GM23338 (cell line): ENCODE measurements around the gene DAPL1. TPM values are rescaled to one million over a fixed set of nuclear protein-coding genes. Genes with fewer than 3 reads are reported as not detected.
A peak's percentile ranks its signal among the peaks of the same experiment; 100 is the strongest.
"Not testable (repeated sequence)": the region's sequence is repeated elsewhere in the genome, so short reads cannot be mapped to it uniquely, and the experiment has no call there.

Experiments
- ATAC-seq: fragments of 200-7000 bp; cut with Tn5 transposase; 3 replicates; pipeline ENCODE4 v1.9.1; 2020
- DNase-seq: peaks from one replicate; pipeline ENCODE4 v3.0.0-alpha.2; 2015; ENCODE audit warnings: low spot score
- H2AFZ ChIP-seq: fragments of 200-600 bp; sonication (generic); 2 replicates; pipeline ENCODE4 v1.8.0; 2016; ENCODE audit warnings: antibody characterized with exemption, mild to moderate bottlenecking, moderate library complexity
- H3F3A ChIP-seq: fragments of 200-600 bp; sonication (generic); replicated peaks from 2 replicates; pipeline ENCODE4 v1.8.0; 2017; ENCODE audit warnings: antibody characterized with exemption, mixed run types, low read depth
- H3K27ac ChIP-seq: fragments of 200-600 bp; sonication (generic); 2 replicates; pipeline ENCODE4 v1.6.1; 2016; ENCODE audit warnings: low read depth
- H3K27me3 ChIP-seq: fragments of 200-600 bp; sonication (generic); 2 replicates; pipeline ENCODE4 v1.8.0; 2016; ENCODE audit warnings: mild to moderate bottlenecking, mixed run types, moderate library complexity; ENCODE audit not compliant: insufficient read depth
- H3K36me3 ChIP-seq: fragments of 200-600 bp; sonication (generic); 2 replicates; pipeline ENCODE4 v1.8.0; 2016; ENCODE audit warnings: mild to moderate bottlenecking; ENCODE audit not compliant: insufficient read depth
- H3K4me1 ChIP-seq: fragments of 200-600 bp; sonication (generic); 2 replicates; pipeline ENCODE4 v1.8.0; 2016; ENCODE audit warnings: mild to moderate bottlenecking, moderate library complexity; ENCODE audit not compliant: insufficient read depth
- H3K4me2 ChIP-seq: fragments of 200-600 bp; sonication (generic); 2 replicates; pipeline ENCODE4 v1.7.1; 2017; ENCODE audit warnings: mixed run types
- H3K4me3 ChIP-seq: fragments of 200-600 bp; sonication (generic); 2 replicates; pipeline ENCODE4 v1.6.1; 2016; ENCODE audit warnings: mixed run types
- H3K79me2 ChIP-seq: fragments of 200-600 bp; sonication (generic); replicated peaks from 2 replicates; pipeline ENCODE4 v1.8.0; 2017; ENCODE audit warnings: mild to moderate bottlenecking; ENCODE audit not compliant: insufficient read depth
- H3K9me2 ChIP-seq: fragments of 200-600 bp; sonication (generic); 2 replicates; pipeline ENCODE4 v1.8.0; 2017; ENCODE audit not compliant: insufficient read depth
- H4K20me1 ChIP-seq: fragments of 200-600 bp; sonication (generic); replicated peaks from 2 replicates; pipeline ENCODE4 v1.8.0; 2017; ENCODE audit warnings: mild to moderate bottlenecking; ENCODE audit not compliant: insufficient read depth
- H3K27ac Mint-ChIP-seq: 2 replicates; pipeline ENCODE4 v1.8.0; 2020; ENCODE audit warnings: inconsistent platforms, mild to moderate bottlenecking, moderate library complexity, mixed read lengths
- H3K27me3 Mint-ChIP-seq: 3 replicates; pipeline ENCODE4 v1.8.0; 2022; ENCODE audit warnings: low read depth, mild to moderate bottlenecking, moderate library complexity, mixed read lengths, inconsistent platforms; ENCODE audit not compliant: insufficient read depth, poor library complexity
- H3K36me3 Mint-ChIP-seq: 3 replicates; pipeline ENCODE4 v1.8.0; 2021; ENCODE audit warnings: low read depth, mild to moderate bottlenecking, inconsistent platforms, moderate library complexity, mixed read lengths
- H3K4me1 Mint-ChIP-seq: 3 replicates; pipeline ENCODE4 v1.8.0; 2020; ENCODE audit warnings: mild to moderate bottlenecking, inconsistent platforms, mixed read lengths
- H3K4me3 Mint-ChIP-seq: 3 replicates; pipeline ENCODE4 v1.8.0; 2021; ENCODE audit warnings: moderate library complexity, mild to moderate bottlenecking, inconsistent platforms, mixed read lengths
- H3K9me3 Mint-ChIP-seq: 3 replicates; pipeline ENCODE4 v1.8.0; 2020; ENCODE audit warnings: moderate library complexity, mild to moderate bottlenecking, inconsistent platforms, mixed read lengths
- EZH2 ChIP-seq: fragments of 200-600 bp; sonication (generic); IDR thresholded peaks from one replicate; pipeline ENCODE4 v1.8.0; 2017; ENCODE audit warnings: antibody characterized with exemption, mild to moderate bottlenecking, low read depth; ENCODE audit not compliant: unreplicated experiment
- NANOG ChIP-seq: IDR thresholded peaks from 2 replicates; pipeline ENCODE4 v1.6.1; 2016; ENCODE audit warnings: antibody characterized with exemption, borderline replicate concordance
- POLR2AphosphoS5 ChIP-seq: IDR thresholded peaks from 2 replicates; pipeline ENCODE4 v1.6.1; 2016; ENCODE audit warnings: antibody characterized with exemption, low read depth
- REST ChIP-seq: IDR thresholded peaks from one replicate; pipeline ENCODE4 v1.6.1; 2018; ENCODE audit warnings: antibody characterized with exemption; ENCODE audit not compliant: unreplicated experiment
- STAT1 ChIP-seq: IDR thresholded peaks from one replicate; pipeline ENCODE4 v1.6.1; 2016; ENCODE audit warnings: antibody characterized with exemption; ENCODE audit not compliant: unreplicated experiment
- ZNF331 ChIP-seq: fragments of 250-450 bp; sonication (Bioruptor Pico); IDR thresholded peaks from 2 replicates; pipeline ENCODE4 v1.5.0; 2020; ENCODE audit warnings: low read depth, mild to moderate bottlenecking, moderate library complexity
- polyA plus RNA-seq: library from polyadenylated mRNA; unstranded; fragments of >200 nt; fragmentation: Nextera tagmentation; extraction: Ambion mirVana; gene quantifications from 2 replicates; pipeline ENCODE4 v1.2.1, GENCODE V29; 2016
- total RNA-seq: library from RNA; depleted of rRNA; stranded (reverse); fragments of >200 nt; shearing (Covaris generic); gene quantifications from 2 replicates; pipeline ENCODE4 v1.2.3, GENCODE V29; 2014

DAPL1 gene
- total and polyA plus RNA-seq, 2 experiments from 2014 or later: not detected

DNA sequence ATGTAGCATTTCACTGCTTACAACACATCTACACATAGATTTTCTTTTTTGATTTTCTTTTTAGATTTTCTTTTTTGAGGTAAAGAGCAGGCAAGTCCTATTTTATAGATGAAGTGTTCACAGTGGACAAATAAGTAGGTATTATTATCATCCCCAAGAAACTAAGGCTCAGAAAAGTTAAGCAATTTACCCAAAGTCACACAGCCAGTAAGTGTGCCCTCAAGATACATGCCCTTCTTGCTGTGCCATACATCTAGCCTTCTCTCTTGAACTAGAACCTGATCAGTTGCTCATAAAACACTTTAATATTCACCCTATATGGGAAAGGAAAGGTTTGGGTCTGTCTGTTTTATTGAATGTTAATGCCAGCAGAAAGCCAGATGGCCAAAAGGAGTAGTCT, 50.3 kb downstream of the DAPL1 start:
- Histone ChIP-seq H3K4me3 (no peak overlapping the region), H3K79me2 (no peaks in the 10 kb centered on the region), H3K9me2 (no peaks in the 10 kb centered on the region), H3F3A (no peaks in the 10 kb centered on the region), H3K4me1 (peaks cover 9% of the 10 kb centered on the region; the same call in 1 of the 2 replicates), H3K4me2 (peak overlapping the region; percentile 15; the same call in 1 of the 2 replicates), H3K36me3 (no peaks in the 10 kb centered on the region), H4K20me1 (no peaks in the 10 kb centered on the region), H2AFZ (no peak overlapping the region), H3K27me3 (no peaks in the 10 kb centered on the region), H3K27ac (no peak overlapping the region)
- H3K9me3 Mint-ChIP-seq: no peaks in the 10 kb centered on the region
- H3K27ac Mint-ChIP-seq: no peak overlapping the region
- peaks cover 2% of the 10 kb centered on the region for H3K27me3 Mint-ChIP-seq
- no peak overlapping the region for H3K4me3 Mint-ChIP-seq
- ATAC-seq (no peak), DNase-seq (no peak)
- TF ChIP-seq NANOG (no peak), REST (no peak), STAT1 (no peak), EZH2 (no peak), POLR2AphosphoS5 (no peak)
- H3K36me3 Mint-ChIP-seq: peaks cover 2% of the 10 kb centered on the region; the same call in 1 of the 3 replicates
- H3K4me1 Mint-ChIP-seq: peaks cover 12% of the 10 kb centered on the region

GRCh38 chr2:158845859-158846258, 50.7 kb downstream of the DAPL1 start:
- H3K27me3 Mint-ChIP-seq: peaks cover 2% of the 10 kb centered on the region
- Histone ChIP-seq H4K20me1 (no peaks in the 10 kb centered on the region), H3K27ac (no peak overlapping the region), H3K36me3 (no peaks in the 10 kb centered on the region), H3F3A (no peaks in the 10 kb centered on the region), H3K79me2 (no peaks in the 10 kb centered on the region), H3K4me3 (no peak overlapping the region), H3K27me3 (no peaks in the 10 kb centered on the region), H2AFZ (peak overlapping the region; percentile 7; the same call in 1 of the 2 replicates), H3K4me1 (peaks cover 9% of the 10 kb centered on the region; the same call in 1 of the 2 replicates), H3K4me2 (peak overlapping the region; percentile 15; the same call in 1 of the 2 replicates), H3K9me2 (no peaks in the 10 kb centered on the region)
- DNase-seq (peak; percentile 21), ATAC-seq (no peak; the same call in 2 of the 3 replicates)
- H3K36me3 Mint-ChIP-seq: no peaks in the 10 kb centered on the region
- H3K27ac Mint-ChIP-seq: no peak overlapping the region
- no peak for TF ChIP-seq ZNF331 (CRISPR knock-in tag)
- H3K9me3 Mint-ChIP-seq: no peaks in the 10 kb centered on the region
- peaks cover 12% of the 10 kb centered on the region for H3K4me1 Mint-ChIP-seq
- no peak overlapping the region for H3K4me3 Mint-ChIP-seq

DNA sequence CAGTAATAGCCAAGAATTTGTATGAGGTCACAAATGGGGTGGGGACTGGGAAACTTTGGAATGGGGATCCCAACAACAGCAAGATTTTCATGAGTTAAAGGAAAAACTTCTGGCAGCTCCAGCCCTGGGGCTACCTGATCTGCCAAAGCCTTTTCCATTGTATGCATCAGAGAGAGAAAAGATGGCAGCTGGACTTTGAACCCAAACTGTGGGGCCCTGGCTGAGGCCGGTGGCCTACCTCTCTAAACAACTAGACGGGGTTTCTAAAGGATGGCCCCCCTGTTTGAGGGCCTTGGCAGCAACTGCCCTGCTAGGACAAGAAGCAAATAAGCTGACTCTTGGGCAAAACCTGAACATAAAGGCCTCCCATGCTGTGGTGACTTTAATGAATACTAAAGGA, 52.4 kb downstream of the DAPL1 start:
- H3K4me3 ChIP-seq, H3K79me2 ChIP-seq, H3K9me2 ChIP-seq, H3K27me3 Mint-ChIP-seq, H3K27ac Mint-ChIP-seq, DNase-seq, H2AFZ ChIP-seq, H3K4me1 ChIP-seq, H4K20me1 ChIP-seq, H3K4me2 ChIP-seq, H3K27me3 ChIP-seq, H3K36me3 ChIP-seq, H3K36me3 Mint-ChIP-seq, H3K4me3 Mint-ChIP-seq, H3K9me3 Mint-ChIP-seq, H3K27ac ChIP-seq, ATAC-seq, H3F3A ChIP-seq: not testable (repeated sequence)
- H3K4me1 Mint-ChIP-seq: peaks cover 12% of the 10 kb centered on the region

- not testable (repeated sequence) for H3K9me3 Mint-ChIP-seq, DNase-seq, H3K36me3 Mint-ChIP-seq, H3K4me3 Mint-ChIP-seq, H3K4me2 ChIP-seq, H3K36me3 ChIP-seq, H3K4me3 ChIP-seq, H3K27me3 Mint-ChIP-seq, ATAC-seq, H3K27ac ChIP-seq, H3K27ac Mint-ChIP-seq, H3K79me2 ChIP-seq, H3K4me1 ChIP-seq, H4K20me1 ChIP-seq, H2AFZ ChIP-seq, H3K9me2 ChIP-seq, H3K27me3 ChIP-seq, H3F3A ChIP-seq
- H3K4me1 Mint-ChIP-seq: peaks cover 12% of the 10 kb centered on the region
Measured at GRCh38 chr2:158848031-158848970, 53.2 kb downstream of the DAPL1 start.

- H3K4me3 ChIP-seq, H3K9me3 Mint-ChIP-seq, H3K36me3 Mint-ChIP-seq, H3K27me3 ChIP-seq, H3K9me2 ChIP-seq, H3K4me3 Mint-ChIP-seq, H4K20me1 ChIP-seq, H3K27ac ChIP-seq, H3F3A ChIP-seq, H3K36me3 ChIP-seq, DNase-seq, H3K79me2 ChIP-seq, H3K27me3 Mint-ChIP-seq, H3K4me1 Mint-ChIP-seq, H2AFZ ChIP-seq, H3K4me1 ChIP-seq, H3K27ac Mint-ChIP-seq, ATAC-seq, H3K4me2 ChIP-seq: not testable (repeated sequence)
Measured at GRCh38 chr2:158860179-158860578, 65.1 kb downstream of the DAPL1 start.
